ENCODE measurements around the gene TMEM175.

DNA sequence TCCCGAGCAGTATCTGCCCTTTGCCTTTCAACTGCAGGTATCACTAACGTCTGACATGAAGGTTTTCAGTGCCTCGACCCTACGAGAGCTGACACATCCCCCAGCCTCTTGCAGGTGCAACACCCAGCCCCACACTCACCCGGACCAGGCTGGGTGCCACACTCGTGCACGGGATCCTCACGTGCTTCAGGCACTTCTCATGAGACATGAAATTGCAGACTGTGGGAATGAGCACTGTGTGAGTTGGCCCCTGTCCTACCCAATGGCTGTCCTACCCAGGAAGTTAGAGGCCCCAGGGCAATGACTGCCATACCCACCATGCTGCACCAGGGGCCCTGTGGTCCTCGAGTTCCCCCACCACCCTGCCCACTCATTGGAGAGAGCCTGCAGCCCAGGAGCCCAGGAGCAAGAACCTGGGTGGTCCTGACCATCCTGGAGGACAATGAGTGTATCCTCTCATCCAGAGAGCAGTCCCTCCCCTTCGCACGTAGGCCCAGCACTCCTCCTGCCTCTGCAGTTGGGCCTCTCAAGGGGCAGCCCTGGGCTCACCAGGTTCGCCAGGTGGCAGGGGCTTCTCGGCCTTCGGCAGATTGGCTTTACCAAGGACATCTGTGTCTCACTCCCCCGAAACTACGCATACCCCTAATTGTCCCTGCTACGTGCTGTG lies 38.7 kb downstream of the TMEM175 start:
- no peak for TF ChIP-seq POLR2A (IDR thresholded peaks at IDR 0.05)
- TF ChIP-seq, protein P1, sequence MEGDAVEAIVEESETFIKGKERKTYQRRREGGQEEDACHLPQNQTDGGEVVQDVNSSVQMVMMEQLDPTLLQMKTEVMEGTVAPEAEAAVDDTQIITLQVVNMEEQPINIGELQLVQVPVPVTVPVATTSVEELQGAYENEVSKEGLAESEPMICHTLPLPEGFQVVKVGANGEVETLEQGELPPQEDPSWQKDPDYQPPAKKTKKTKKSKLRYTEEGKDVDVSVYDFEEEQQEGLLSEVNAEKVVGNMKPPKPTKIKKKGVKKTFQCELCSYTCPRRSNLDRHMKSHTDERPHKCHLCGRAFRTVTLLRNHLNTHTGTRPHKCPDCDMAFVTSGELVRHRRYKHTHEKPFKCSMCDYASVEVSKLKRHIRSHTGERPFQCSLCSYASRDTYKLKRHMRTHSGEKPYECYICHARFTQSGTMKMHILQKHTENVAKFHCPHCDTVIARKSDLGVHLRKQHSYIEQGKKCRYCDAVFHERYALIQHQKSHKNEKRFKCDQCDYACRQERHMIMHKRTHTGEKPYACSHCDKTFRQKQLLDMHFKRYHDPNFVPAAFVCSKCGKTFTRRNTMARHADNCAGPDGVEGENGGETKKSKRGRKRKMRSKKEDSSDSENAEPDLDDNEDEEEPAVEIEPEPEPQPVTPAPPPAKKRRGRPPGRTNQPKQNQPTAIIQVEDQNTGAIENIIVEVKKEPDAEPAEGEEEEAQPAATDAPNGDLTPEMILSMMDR (IDR thresholded peaks at IDR 0.05) = no peak

All from lower leg skin (tissue), 3 donors.